Calu3 (cell line): ENCODE measurements around the gene DOCK9. TPM values are rescaled to one million over a fixed set of nuclear protein-coding genes. Genes with fewer than 3 reads are reported as not detected.

Source experiments
- BruUV-seq: library from RNA; stranded (reverse); fragments of 400-500 nt; replicated peaks from 2 replicates; lab custom pipeline; 2021; lab: Mats Ljungman, UMichigan
- CTCF ChIA-PET: fragments of 300-600 bp; sonication (Branson Sonifier 250); formaldehyde crosslinking; loops from one replicate; lab custom pipeline; 2022; ENCODE audit warnings: antibody characterized with exemption; lab: Charles Lee
- DNase-seq: peaks from one replicate; pipeline ENCODE4 v3.0.0; 2022
- H3K27ac Mint-ChIP-seq: one replicate; pipeline ENCODE4 v1.8.0; 2022; ENCODE audit warnings: mixed read lengths; ENCODE audit not compliant: unreplicated experiment
- H3K27me3 Mint-ChIP-seq: one replicate; pipeline ENCODE4 v1.8.0; 2022; ENCODE audit warnings: mixed read lengths; ENCODE audit not compliant: unreplicated experiment
- H3K36me3 Mint-ChIP-seq: one replicate; pipeline ENCODE4 v1.8.0; 2022; ENCODE audit warnings: mild to moderate bottlenecking, moderate library complexity, mixed read lengths; ENCODE audit not compliant: insufficient read depth, unreplicated experiment
- H3K4me1 Mint-ChIP-seq: one replicate; pipeline ENCODE4 v1.8.0; 2022; ENCODE audit warnings: mild to moderate bottlenecking, low read depth, mixed read lengths; ENCODE audit not compliant: unreplicated experiment
- H3K4me3 Mint-ChIP-seq: one replicate; pipeline ENCODE4 v1.8.0; 2022; ENCODE audit warnings: mild to moderate bottlenecking, low read depth, moderate library complexity, mixed read lengths; ENCODE audit not compliant: unreplicated experiment
- H3K9me3 Mint-ChIP-seq: one replicate; pipeline ENCODE4 v1.8.0; 2022; ENCODE audit warnings: low read depth, mixed read lengths; ENCODE audit not compliant: unreplicated experiment
- intact Hi-C: fragments of 100-400 bp; cut with micrococcal nuclease; formaldehyde crosslinking; loops from one replicate; pipeline ENCODE4 v1.10.0; 2022; ENCODE audit not compliant: unreplicated experiment
- total RNA-seq: library from RNA; stranded (reverse); gene quantifications from 2 replicates; pipeline ENCODE4 v1.2.3, GENCODE V29; 2022
- TF ChIP-seq, protein P1 (sequence below): fragments of 200-600 bp; IDR thresholded peaks from one replicate; pipeline ENCODE4 v1.8.0; 2022; ENCODE audit warnings: antibody characterized with exemption; ENCODE audit not compliant: unreplicated experiment

DOCK9 gene
- total RNA-seq, 1 experiment from 2014 or later, result 26.2 TPM

DNA sequence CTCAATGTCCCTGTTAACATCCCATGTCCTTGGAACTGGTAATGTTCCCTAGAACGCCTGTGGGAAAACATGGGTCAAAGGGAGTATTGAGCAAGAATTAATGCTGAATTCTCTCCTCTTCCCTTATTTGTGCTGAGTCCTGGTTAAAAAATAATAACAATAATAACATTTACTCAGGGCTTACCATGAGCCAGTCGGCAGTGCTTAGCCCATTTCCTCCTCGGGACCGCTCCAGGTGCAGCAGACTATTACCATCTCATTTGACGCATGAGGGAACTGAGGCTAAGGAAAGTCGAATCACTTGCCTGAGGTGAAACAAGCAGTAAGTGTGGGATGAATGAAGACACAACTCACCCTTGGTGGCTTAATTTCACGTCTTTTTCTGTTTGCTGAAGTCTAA lies 191.8 kb downstream of the DOCK9 start:
- Mint-ChIP-seq H3K27ac (no peak overlapping the region), H3K36me3 (no peaks in the 10 kb centered on the region), H3K4me1 (no peaks in the 10 kb centered on the region), H3K9me3 (no peaks in the 10 kb centered on the region), H3K27me3 (peaks cover 26% of the 10 kb centered on the region), H3K4me3 (no peak overlapping the region)
- intact Hi-C loops, result no loop called here
- no peak for DNase-seq
- BruUV-seq, result no TSS peak
- CTCF ChIA-PET, result no interaction called here
- TF ChIP-seq, protein P1, sequence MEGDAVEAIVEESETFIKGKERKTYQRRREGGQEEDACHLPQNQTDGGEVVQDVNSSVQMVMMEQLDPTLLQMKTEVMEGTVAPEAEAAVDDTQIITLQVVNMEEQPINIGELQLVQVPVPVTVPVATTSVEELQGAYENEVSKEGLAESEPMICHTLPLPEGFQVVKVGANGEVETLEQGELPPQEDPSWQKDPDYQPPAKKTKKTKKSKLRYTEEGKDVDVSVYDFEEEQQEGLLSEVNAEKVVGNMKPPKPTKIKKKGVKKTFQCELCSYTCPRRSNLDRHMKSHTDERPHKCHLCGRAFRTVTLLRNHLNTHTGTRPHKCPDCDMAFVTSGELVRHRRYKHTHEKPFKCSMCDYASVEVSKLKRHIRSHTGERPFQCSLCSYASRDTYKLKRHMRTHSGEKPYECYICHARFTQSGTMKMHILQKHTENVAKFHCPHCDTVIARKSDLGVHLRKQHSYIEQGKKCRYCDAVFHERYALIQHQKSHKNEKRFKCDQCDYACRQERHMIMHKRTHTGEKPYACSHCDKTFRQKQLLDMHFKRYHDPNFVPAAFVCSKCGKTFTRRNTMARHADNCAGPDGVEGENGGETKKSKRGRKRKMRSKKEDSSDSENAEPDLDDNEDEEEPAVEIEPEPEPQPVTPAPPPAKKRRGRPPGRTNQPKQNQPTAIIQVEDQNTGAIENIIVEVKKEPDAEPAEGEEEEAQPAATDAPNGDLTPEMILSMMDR, result no peak

DNA sequence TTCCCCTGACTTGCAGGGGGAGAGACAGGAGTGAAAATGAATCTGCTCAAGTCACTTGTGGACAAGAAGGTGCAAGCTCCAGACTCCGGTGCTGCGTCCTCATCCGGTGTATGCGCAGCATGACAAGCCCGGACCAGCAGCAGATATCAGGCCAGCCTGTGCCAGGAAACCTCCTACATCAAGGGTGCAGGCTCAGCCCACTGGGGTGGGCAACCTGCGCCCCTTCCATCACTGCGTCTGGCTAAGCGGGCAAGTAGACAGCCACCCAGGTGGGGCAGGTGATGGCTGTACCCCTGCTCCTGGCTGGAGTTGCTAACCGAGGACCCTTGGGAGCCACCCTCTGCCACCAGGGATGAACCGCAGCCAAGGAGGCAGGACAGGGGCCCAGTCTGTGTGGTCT lies 192.5 kb downstream of the DOCK9 start:
- no peaks in the 10 kb centered on the region for H3K4me1 Mint-ChIP-seq
- TF ChIP-seq, protein P1, result no peak
- CTCF ChIA-PET, result no interaction called here
- no peaks in the 10 kb centered on the region for H3K9me3 Mint-ChIP-seq
- H3K27ac Mint-ChIP-seq, result no peak overlapping the region
- DNase-seq, result no peak
- peaks cover 26% of the 10 kb centered on the region for H3K27me3 Mint-ChIP-seq
- no peak overlapping the region for H3K4me3 Mint-ChIP-seq
- H3K36me3 Mint-ChIP-seq, result no peaks in the 10 kb centered on the region
- BruUV-seq, result no TSS peak
- intact Hi-C loops, result no loop called here

DNA sequence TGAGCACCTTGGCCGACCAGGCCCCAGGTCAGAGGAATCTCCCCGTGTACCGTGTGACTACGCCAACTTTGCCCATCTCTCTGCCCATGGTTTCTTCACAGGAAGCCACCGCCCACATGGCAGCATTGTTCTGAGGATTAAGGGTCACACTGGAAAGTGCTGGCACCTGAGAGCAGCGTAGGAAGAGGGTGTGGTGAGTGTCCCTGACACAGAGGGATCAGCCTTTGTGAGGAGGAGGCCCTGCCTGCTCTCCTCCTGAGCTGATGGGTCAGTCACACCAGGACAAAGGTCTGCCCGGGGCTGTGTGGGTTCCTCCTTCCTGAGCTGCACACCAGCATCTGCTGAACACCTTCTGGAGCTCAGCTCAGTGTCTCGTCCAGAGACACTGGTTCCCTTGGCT lies 193.2 kb downstream of the DOCK9 start:
- Mint-ChIP-seq H3K9me3 (no peaks in the 10 kb centered on the region), H3K36me3 (no peaks in the 10 kb centered on the region), H3K4me1 (no peaks in the 10 kb centered on the region), H3K27ac (no peak overlapping the region), H3K27me3 (peaks cover 26% of the 10 kb centered on the region), H3K4me3 (no peak overlapping the region)
- TF ChIP-seq, protein P1, result no peak
- no peak for DNase-seq
- intact Hi-C loops, result no loop called here
- no TSS peak for BruUV-seq
- CTCF ChIA-PET, result no interaction called here

DNA sequence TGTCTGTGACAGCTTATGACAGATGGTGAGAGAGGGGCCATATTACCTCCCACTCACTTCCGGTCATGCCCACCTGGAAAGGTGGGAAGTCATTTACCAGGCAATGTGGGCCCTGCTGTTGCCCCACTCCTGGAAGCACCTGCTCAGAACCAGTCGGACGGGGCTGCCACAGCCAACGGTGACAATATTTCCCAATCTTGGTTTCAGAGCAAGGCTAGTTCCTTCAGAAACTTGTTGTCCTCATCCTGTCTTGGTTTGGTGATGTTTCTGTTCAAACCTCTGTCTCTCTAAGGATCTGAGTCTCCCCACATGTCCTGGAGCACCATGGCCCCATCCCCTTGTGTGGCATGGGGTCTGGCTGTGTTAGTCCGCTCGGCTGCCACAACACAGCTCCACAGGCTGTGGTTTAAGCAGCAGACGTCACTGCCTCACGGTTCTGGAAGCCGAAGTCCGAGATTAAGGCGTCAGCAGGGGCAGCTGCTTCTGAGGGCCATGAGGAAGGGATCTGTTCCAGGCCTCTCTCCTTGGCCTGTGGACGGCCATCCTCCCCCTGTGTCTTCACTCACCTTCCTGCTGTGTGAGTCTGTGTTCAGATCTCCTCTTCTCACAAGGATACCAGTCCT lies 193.9 kb downstream of the DOCK9 start:
- no peaks in the 10 kb centered on the region for H3K9me3 Mint-ChIP-seq
- H3K27ac Mint-ChIP-seq, result no peak overlapping the region
- H3K4me1 Mint-ChIP-seq, result no peaks in the 10 kb centered on the region
- no peak overlapping the region for H3K4me3 Mint-ChIP-seq
- TF ChIP-seq, protein P1, result no peak
- BruUV-seq, result no TSS peak
- no peak for DNase-seq
- CTCF ChIA-PET, result no interaction called here
- no peaks in the 10 kb centered on the region for H3K36me3 Mint-ChIP-seq
- intact Hi-C loops, result no loop called here
- H3K27me3 Mint-ChIP-seq, result peaks cover 24% of the 10 kb centered on the region
